HCT116 (cell line): ENCODE data around the gene AIRE. TPM values are rescaled to one million over a fixed set of nuclear protein-coding genes. Genes with fewer than 3 reads are reported as not detected.
"Not testable (repeated sequence)": the region's sequence is repeated elsewhere in the genome, so short reads cannot be mapped to it uniquely, and the experiment has no call there.

Source experiments
- ATAC-seq: fragments of 200-7000 bp; cut with Tn5 transposase; 2 replicates; pipeline ENCODE4 v1.9.1; 2020; ENCODE audit warnings: mild to moderate bottlenecking, moderate library complexity
- BruUV-seq: library from RNA; stranded (reverse); fragments of 400-500 nt; replicated peaks from 2 replicates; lab custom pipeline; 2021; lab: Mats Ljungman, UMichigan
- CTCF ChIA-PET: fragments of 300-600 bp; sonication (Branson Sonifier 250); formaldehyde crosslinking; loops from one replicate; lab custom pipeline; 2021; ENCODE audit warnings: antibody characterized with exemption; lab: Charles Lee
- POLR2A ChIA-PET: fragments of 300-600, 350-600 bp; sonication (Branson Sonifier 250); formaldehyde crosslinking; loops from one replicate; lab custom pipeline; 2021; ENCODE audit warnings: antibody characterized with exemption; lab: Charles Lee
- RAD21 ChIA-PET, 2 experiments: fragments of 300-600 bp; sonication (Branson Sonifier 250); formaldehyde crosslinking; loops; one replicate each; lab custom pipeline; 2023; ENCODE audit warnings: low total read pairs in 2 of 2; ENCODE audit not compliant: uncharacterized antibody in 2 of 2, unreplicated experiment in 2 of 2, low non-redundant PET in 1 of 2; lab: Charles Lee
- DNase-seq: peaks from one replicate; pipeline ENCODE4 v3.0.0-alpha.2; 2010; ENCODE audit warnings: low read depth, low spot score
- H2AFZ ChIP-seq: fragments of 200-600 bp; shearing (Covaris generic), sonication (generic); 2 replicates; pipeline ENCODE4 v1.6.1; 2017; ENCODE audit warnings: low read depth, mixed run types, mixed read lengths, antibody characterized with exemption, low read length; ENCODE audit not compliant: poor library complexity, severe bottlenecking
- H3K27ac ChIP-seq: 2 replicates; pipeline ENCODE4 v1.5.1; 2012; ENCODE audit warnings: low read depth, low read length
- H3K27me3 ChIP-seq: fragments of 200-600 bp; sonication (generic); 2 replicates; pipeline ENCODE4 v1.6.1; 2016; ENCODE audit warnings: mixed run types, low read length, mixed read lengths; ENCODE audit not compliant: insufficient read depth
- H3K36me3 ChIP-seq, 2 experiments: fragments of 200-500 bp in 1 of 2; fragments of 200-600 bp in 1 of 2; sonication (Bioruptor generic) in 1 of 2; sonication (generic) in 1 of 2; 2 replicates each; pipeline versions ENCODE4 v1.5.1 to v1.6.1; 2014 to 2016; ENCODE audit warnings: low read length in 2 of 2, inconsistent platforms in 1 of 2, mixed read lengths in 1 of 2, mixed run types in 1 of 2; ENCODE audit not compliant: insufficient read depth in 2 of 2, control insufficient read depth in 1 of 2
- H3K4me1 ChIP-seq, 2 experiments: fragments of 200-600 bp in 1 of 2; sonication (generic) in 1 of 2; 2 replicates each; pipeline versions ENCODE4 v1.5.1 to v1.6.1; 2012 to 2017; ENCODE audit warnings: low read length in 2 of 2, inconsistent platforms in 1 of 2, mild to moderate bottlenecking in 1 of 2, mixed read lengths in 1 of 2, mixed run types in 1 of 2, moderate library complexity in 1 of 2; ENCODE audit not compliant: insufficient read depth in 2 of 2, control insufficient read depth in 1 of 2
- H3K4me2 ChIP-seq: fragments of 200-600 bp; sonication (generic); 2 replicates; pipeline ENCODE4 v1.6.1; 2017; ENCODE audit warnings: mixed run types, low read length, mixed read lengths
- H3K4me3 ChIP-seq, 2 experiments: fragments of 200-600 bp in 1 of 2; sonication (generic) in 1 of 2; replicated peaks in 1 of 2; 2 replicates each; pipeline ENCODE4 v1.5.1; 2011 to 2016; ENCODE audit warnings: low read length in 2 of 2, control low read depth in 1 of 2, low read depth in 1 of 2, mild to moderate bottlenecking in 1 of 2, mixed read lengths in 1 of 2, mixed run types in 1 of 2
- H3K79me2 ChIP-seq: fragments of 200-600 bp; sonication (generic); 2 replicates; pipeline ENCODE4 v1.6.1; 2017; ENCODE audit warnings: mild to moderate bottlenecking, mixed run types, low read length, moderate library complexity, mixed read lengths; ENCODE audit not compliant: insufficient read depth
- H3K9ac ChIP-seq: fragments of 200-600 bp; sonication (generic); 2 replicates; pipeline ENCODE4 v1.6.1; 2016; ENCODE audit warnings: low read length, mixed read lengths
- H3K9me2 ChIP-seq: fragments of 200-600 bp; sonication (generic), shearing (Covaris generic); 2 replicates; pipeline ENCODE4 v1.6.1; 2017; ENCODE audit warnings: mixed run types, mild to moderate bottlenecking, moderate library complexity; ENCODE audit not compliant: insufficient read depth
- H3K9me3 ChIP-seq, 2 experiments: fragments of 200-500 bp in 1 of 2; fragments of 200-600 bp in 1 of 2; sonication (Bioruptor generic) in 1 of 2; sonication (generic) in 1 of 2; 2 replicates each; pipeline ENCODE4 v1.6.1; 2014 to 2017; ENCODE audit warnings: low read length in 2 of 2, mixed read lengths in 2 of 2, inconsistent platforms in 1 of 2, low read depth in 1 of 2, mild to moderate bottlenecking in 1 of 2, mixed run types in 1 of 2, moderate library complexity in 1 of 2; ENCODE audit not compliant: control insufficient read depth in 1 of 2, insufficient read depth in 1 of 2
- H4K20me1 ChIP-seq: fragments of 200-600 bp; sonication (generic), shearing (Covaris generic); 2 replicates; pipeline ENCODE4 v1.6.1; 2017; ENCODE audit warnings: mixed run types, mild to moderate bottlenecking, moderate library complexity; ENCODE audit not compliant: insufficient read depth
- intact Hi-C: fragments of 100-400 bp; cut with micrococcal nuclease; formaldehyde crosslinking; loops from 2 replicates; pipeline ENCODE4 v1.10.0; 2022
- total RNA-seq: library from RNA; stranded (reverse); gene quantifications from one replicate; pipeline ENCODE4 v1.2.1, GENCODE V29; 2021; ENCODE audit not compliant: unreplicated experiment

AIRE gene
- total RNA-seq, 1 experiment from 2014 or later = not detected

DNA sequence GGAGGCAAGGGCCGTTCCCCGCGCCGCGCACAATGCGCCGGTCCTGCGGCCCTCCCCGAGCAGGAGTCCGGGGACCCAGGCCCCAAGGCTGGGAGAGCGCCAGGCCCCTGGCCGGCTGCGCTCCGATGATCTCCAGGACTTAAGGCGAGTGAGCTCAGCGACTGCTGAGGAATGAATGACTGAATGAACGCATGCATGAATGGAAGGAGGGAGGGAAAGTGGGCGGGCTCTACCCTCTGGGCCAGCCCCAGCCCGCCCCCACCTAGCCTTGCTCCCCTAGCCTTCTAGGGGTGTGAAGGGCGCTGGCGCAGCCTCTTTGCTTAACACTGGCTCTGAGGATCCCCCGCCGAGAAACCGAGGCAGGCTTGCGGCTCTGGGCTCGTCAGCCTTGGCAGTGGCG lies 44.4 kb upstream of the AIRE start:
- H3K9me3 ChIP-seq, H3K9ac ChIP-seq, H3K4me2 ChIP-seq, H3K79me2 ChIP-seq, CTCF ChIA-PET, H2AFZ ChIP-seq, H3K36me3 ChIP-seq, H4K20me1 ChIP-seq, RAD21 ChIA-PET, H3K4me3 ChIP-seq, H3K9me2 ChIP-seq, POLR2A ChIA-PET, intact Hi-C loops, DNase-seq, H3K27me3 ChIP-seq, H3K27ac ChIP-seq, BruUV-seq, H3K4me1 ChIP-seq: not testable (repeated sequence)
- ATAC-seq = peak; percentile 59

DNA sequence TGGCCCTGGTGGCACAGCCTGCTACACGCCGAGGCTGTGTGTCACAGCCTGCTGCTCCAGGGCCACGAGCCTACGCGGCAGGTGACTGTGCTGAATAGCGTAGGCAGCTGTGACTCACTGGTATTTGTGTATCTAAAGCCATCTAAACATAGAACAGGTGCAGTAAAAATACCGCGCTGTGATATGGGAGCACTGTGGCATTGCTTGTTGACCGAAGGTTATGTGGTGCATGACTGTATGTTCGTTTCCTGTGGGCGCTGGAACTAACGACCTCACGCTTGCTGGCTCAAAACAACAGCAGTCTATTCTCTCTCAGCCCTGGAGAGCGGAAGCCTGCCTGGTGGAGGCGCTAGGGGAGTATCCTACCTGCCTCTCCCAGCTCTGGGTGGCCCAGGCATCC lies 41.7 kb upstream of the AIRE start:
- H2AFZ ChIP-seq, H3K4me2 ChIP-seq, DNase-seq, H3K9me2 ChIP-seq, H3K27ac ChIP-seq, H3K27me3 ChIP-seq, H3K36me3 ChIP-seq, H3K9ac ChIP-seq, CTCF ChIA-PET, RAD21 ChIA-PET, H3K4me1 ChIP-seq, H4K20me1 ChIP-seq, BruUV-seq, intact Hi-C loops, H3K79me2 ChIP-seq, POLR2A ChIA-PET, H3K4me3 ChIP-seq, H3K9me3 ChIP-seq: not testable (repeated sequence)
- peak; percentile 50 for ATAC-seq

DNA sequence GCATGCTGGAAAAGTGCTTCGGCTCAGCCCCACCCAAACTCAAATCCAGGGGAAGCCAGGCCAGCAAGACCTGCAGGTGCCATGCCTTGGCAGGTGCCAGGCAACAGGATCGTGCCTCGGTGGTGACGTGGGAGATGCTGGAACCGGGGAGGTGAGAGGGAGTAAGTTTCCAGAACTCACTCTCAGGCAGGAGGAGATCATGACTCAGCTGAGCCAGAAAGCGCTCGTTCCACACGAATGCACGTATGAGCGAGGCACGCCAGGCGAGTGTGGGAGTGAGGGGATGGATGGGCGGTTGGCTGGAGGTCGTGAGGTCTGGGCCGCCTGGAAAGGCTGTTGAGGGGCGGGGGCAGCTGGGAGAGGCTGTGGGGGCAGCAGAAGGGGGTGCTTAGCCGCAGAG lies 37.8 kb upstream of the AIRE start:
- CTCF ChIA-PET, H3K4me3 ChIP-seq, H3K9me2 ChIP-seq, H3K9me3 ChIP-seq, H3K4me2 ChIP-seq, H2AFZ ChIP-seq, intact Hi-C loops, H3K27ac ChIP-seq, H3K4me1 ChIP-seq, BruUV-seq, ATAC-seq, H4K20me1 ChIP-seq, POLR2A ChIA-PET, H3K27me3 ChIP-seq, RAD21 ChIA-PET, H3K36me3 ChIP-seq, H3K79me2 ChIP-seq, H3K9ac ChIP-seq, DNase-seq: not testable (repeated sequence)

DNA sequence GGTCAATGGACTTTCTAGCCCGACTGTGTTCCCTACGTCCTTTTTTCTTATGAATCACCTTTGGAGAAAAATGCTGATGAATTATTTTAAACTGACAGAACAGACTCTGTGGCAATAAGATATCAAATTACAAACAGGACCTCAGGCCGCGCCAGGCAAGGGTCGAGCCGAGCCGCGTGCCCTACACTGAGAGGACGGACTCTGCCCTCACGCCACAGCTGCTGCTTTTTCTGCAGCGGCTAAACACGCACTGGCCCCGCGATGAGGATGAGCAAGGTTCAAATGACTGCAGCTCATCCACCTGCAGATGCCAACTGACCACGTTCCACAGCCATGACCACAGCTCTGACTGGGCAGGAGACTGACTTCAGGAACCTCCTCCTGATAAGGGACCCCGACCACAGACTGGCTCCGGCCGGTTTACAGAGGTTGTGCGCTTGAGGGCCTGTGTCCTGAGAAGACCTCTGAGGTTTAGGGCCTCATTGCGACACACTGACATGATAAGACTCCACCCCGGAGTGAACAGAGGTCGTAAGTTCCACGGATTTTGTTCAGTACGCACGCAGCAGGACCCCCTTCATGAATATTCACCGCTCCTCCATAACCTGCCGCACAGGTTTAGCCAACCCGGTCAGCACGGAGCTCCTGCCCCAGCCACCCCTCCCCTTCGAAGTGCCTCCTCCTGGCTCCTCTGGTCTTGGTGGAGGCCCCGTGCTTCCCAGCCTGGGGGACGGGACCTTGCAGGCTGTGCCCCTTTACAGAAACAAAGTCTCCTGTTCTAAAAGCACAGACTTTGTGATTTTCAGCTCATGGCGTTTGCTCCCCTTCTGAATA lies 36.3 kb upstream of the AIRE start:
- H3K9ac ChIP-seq, H3K9me2 ChIP-seq, BruUV-seq, H3K27me3 ChIP-seq, H3K4me3 ChIP-seq, H3K27ac ChIP-seq, H3K36me3 ChIP-seq, CTCF ChIA-PET, H4K20me1 ChIP-seq, H3K79me2 ChIP-seq, DNase-seq, intact Hi-C loops, RAD21 ChIA-PET, H2AFZ ChIP-seq, ATAC-seq, H3K4me1 ChIP-seq, H3K9me3 ChIP-seq, H3K4me2 ChIP-seq, POLR2A ChIA-PET: not testable (repeated sequence)
